K562 (cell line): ENCODE measurements around the gene WAS. TPM values are rescaled to one million over a fixed set of nuclear protein-coding genes. Genes with fewer than 3 reads are reported as not detected.

Experiments used
- ATAC-seq: fragments of 200-7000 bp; cut with Tn5 transposase; 3 replicates; pipeline ENCODE4 v1.9.1; 2020; ENCODE audit warnings: moderate library complexity
- BruUV-seq: library from RNA; stranded (reverse); fragments of 400-500 nt; replicated peaks from 2 replicates; lab custom pipeline; 2021; lab: Mats Ljungman, UMichigan
- CTCF ChIA-PET: fragments of 300-600 bp; formaldehyde crosslinking; extraction: SDS; loops from one replicate; lab custom pipeline; 2021; ENCODE audit warnings: low intra/inter-chr PET ratio; lab: Yijun Ruan, JAX
- POLR2A ChIA-PET: fragments of 300-600, 350-650 bp; sonication (Branson Sonifier 250); formaldehyde crosslinking; extraction: SDS; loops from one replicate; lab custom pipeline; 2021; ENCODE audit warnings: antibody characterized with exemption, inconsistent platforms; lab: Yijun Ruan, JAX
- DNase-seq, 4 experiments: peaks; one replicate each; pipeline versions ENCODE4 v3.0.0 to v3.0.0-alpha.2; 2011 to 2018; ENCODE audit warnings: low spot score in 3 of 4, mixed read lengths in 3 of 4; ENCODE audit errors: extremely low read depth in 1 of 4
- FAIRE-seq: peaks from 2 replicates; lab custom pipeline; 2011; peaks lifted over from hg19 to GRCh38; lab: Jason Lieb, UNC
- H2AFZ ChIP-seq: 2 replicates; pipeline ENCODE4 v1.6.0; 2011; ENCODE audit warnings: low read depth, low read length, control low read depth, inconsistent platforms
- H3K27ac ChIP-seq: fragments of 200-600 bp; 3 replicates; pipeline ENCODE4 v1.8.0; 2011; ENCODE audit warnings: low read depth, mild to moderate bottlenecking, control low read depth, inconsistent platforms, low read length, moderate library complexity, mixed read lengths; ENCODE audit errors: extremely low read depth
- H3K27me3 ChIP-seq, 2 experiments: fragments of 300-600 bp in 1 of 2; 2 replicates in 1 of 2; 3 replicates in 1 of 2; pipeline versions ENCODE4 v1.6.0 to v1.8.0; 2011; ENCODE audit warnings: inconsistent platforms in 2 of 2, low read length in 2 of 2, mild to moderate bottlenecking in 1 of 2, mixed read lengths in 1 of 2, moderate library complexity in 1 of 2; ENCODE audit not compliant: control insufficient read depth in 2 of 2, insufficient read depth in 2 of 2
- H3K36me3 ChIP-seq: fragments of 300-600 bp; 3 replicates; pipeline ENCODE4 v1.8.0; 2011; ENCODE audit warnings: mild to moderate bottlenecking, low read length, inconsistent platforms; ENCODE audit not compliant: control insufficient read depth, insufficient read depth
- H3K4me1 ChIP-seq, 2 experiments: fragments of 200-600 bp in 1 of 2; replicated peaks in 1 of 2; 2 replicates in 1 of 2; 3 replicates in 1 of 2; pipeline versions ENCODE4 v1.5.1 to v1.8.0; 2011; ENCODE audit warnings: inconsistent platforms in 2 of 2, low read length in 2 of 2, mild to moderate bottlenecking in 1 of 2, mixed read lengths in 1 of 2, moderate library complexity in 1 of 2; ENCODE audit not compliant: control insufficient read depth in 2 of 2, insufficient read depth in 2 of 2
- H3K4me2 ChIP-seq: 2 replicates; pipeline ENCODE4 v1.6.1; 2011; ENCODE audit warnings: low read length, control low read depth, inconsistent platforms, mixed read lengths; ENCODE audit not compliant: insufficient read depth
- H3K4me3 ChIP-seq: fragments of 200-600 bp; sonication (generic), shearing (Covaris generic); 2 replicates; pipeline ENCODE4 v1.5.1; 2016; ENCODE audit warnings: control low read depth, inconsistent platforms
- H3K79me2 ChIP-seq: fragments of 200-600 bp; 3 replicates; pipeline ENCODE4 v1.8.0; 2011; ENCODE audit warnings: low read length, inconsistent platforms; ENCODE audit not compliant: control insufficient read depth, insufficient read depth
- H3K9ac ChIP-seq, 2 experiments: 2 replicates each; pipeline versions ENCODE4 v1.6.0 to v1.6.1; 2011; ENCODE audit warnings: low read depth in 2 of 2, low read length in 2 of 2, control low read depth in 1 of 2, inconsistent platforms in 1 of 2, mild to moderate bottlenecking in 1 of 2, mixed read lengths in 1 of 2; ENCODE audit not compliant: insufficient read depth in 1 of 2
- H3K9me1 ChIP-seq: one replicate; pipeline ENCODE4 v1.6.0; 2011; ENCODE audit warnings: inconsistent platforms, mild to moderate bottlenecking, low read length, moderate library complexity; ENCODE audit not compliant: control insufficient read depth, insufficient read depth
- H3K9me3 ChIP-seq: replicated peaks from 2 replicates; pipeline ENCODE4 v1.5.1; 2011; ENCODE audit warnings: low read depth, low read length, inconsistent platforms; ENCODE audit not compliant: control insufficient read depth, insufficient read depth
- H4K20me1 ChIP-seq: replicated peaks from 2 replicates; pipeline ENCODE4 v1.6.1; 2011; ENCODE audit warnings: low read length, inconsistent platforms, mixed read lengths; ENCODE audit not compliant: control insufficient read depth, insufficient read depth
- CBX8 ChIP-seq: fragments of 200-600 bp; sonication (generic); IDR thresholded peaks from 2 replicates; pipeline ENCODE4 v1.6.1; 2012; ENCODE audit warnings: borderline replicate concordance, mixed run types, low read depth, mild to moderate bottlenecking, moderate library complexity, mixed read lengths, low read length, control low read depth, inconsistent platforms; ENCODE audit not compliant: poor library complexity, severe bottlenecking; ENCODE audit errors: extremely low read depth
- MTA1 ChIP-seq: fragments of 450-650 bp; IDR thresholded peaks from 2 replicates; pipeline ENCODE4 v1.6.1; 2017; ENCODE audit warnings: borderline replicate concordance
- POU5F1 ChIP-seq: fragments of 150-350 bp; IDR thresholded peaks from 2 replicates; pipeline ENCODE4 v1.6.1; 2014; ENCODE audit warnings: borderline replicate concordance, low read length, low read depth, mild to moderate bottlenecking; ENCODE audit not compliant: partially characterized antibody
- SRSF7 ChIP-seq: fragments of 200-400 bp; formaldehyde crosslinking; optimal IDR thresholded peaks from 2 replicates; pipeline ENCODE3; 2017; ENCODE audit warnings: mild to moderate bottlenecking, low read depth, low read length
- ZBTB1 ChIP-seq: sonication (generic); formaldehyde crosslinking; IDR thresholded peaks from 2 replicates; pipeline ENCODE4 v1.8.1; 2023; ENCODE audit warnings: missing genetic modification reagents, low read depth, mild to moderate bottlenecking, borderline replicate concordance
- ZNF24 ChIP-seq: fragments of 450-650 bp; IDR thresholded peaks from 2 replicates; pipeline ENCODE4 v1.6.1; 2016
- ZNF324 ChIP-seq: fragments of 250-450 bp; sonication (Bioruptor Pico); IDR thresholded peaks from 2 replicates; pipeline ENCODE4 v1.4.0; 2020; ENCODE audit warnings: mild to moderate bottlenecking
- WGBS: fragments of 100-300 bp; shearing (Covaris generic); methylation state at CpG from one replicate; pipeline ENCODE4 v1.1.6; 2016; ENCODE audit warnings: low coverage, mixed read lengths; ENCODE audit not compliant: insufficient coverage; ENCODE audit errors: missing lambda C conversion rate; 5-methylcytosine and 5-hydroxymethylcytosine counted together
- in situ Hi-C: fragments of 300-500 bp; cut with MboI; formaldehyde crosslinking; loops from 4 replicates; pipeline ENCODE4 v1.15.0; 2018; ENCODE audit warnings: inconsistent platforms, mixed read lengths
- intact Hi-C: fragments of 100-400 bp; cut with micrococcal nuclease; formaldehyde crosslinking; loops from 2 replicates; pipeline ENCODE4 v1.14.2; 2022
- polyA plus RNA-seq, 8 experiments: library from polyadenylated mRNA; depleted of rRNA in 4 of 8; stranded (reverse) in 5 of 8; unstranded in 3 of 8; fragments of >200 nt; fragmentation: Nextera tagmentation in 2 of 8; fragmentation: Illumina TruSeq in 1 of 8; extraction: Ambion mirVana in 2 of 8; extraction: Trizol in 1 of 8; gene quantifications; 2 replicates each; pipeline versions ENCODE4 v1.2.1 to v1.2.3, GENCODE V29; 2011 to 2014; ENCODE audit warnings: inconsistent platforms in 1 of 8, missing spikeins in 1 of 8
- total RNA-seq, 7 experiments: library from RNA; depleted of rRNA in 6 of 7; stranded (reverse); fragments of >200 nt in 6 of 7; fragmentation: Illumina TruSeq in 2 of 7; extraction: Trizol in 2 of 7; gene quantifications; 2 replicates each; pipeline versions ENCODE4 v1.2.1 to v1.2.3, GENCODE V29; 2011 to 2021; ENCODE audit warnings: low replicate concordance in 1 of 7
- TF ChIP-seq, protein P1 (sequence below): fragments of 250-450 bp; sonication (Bioruptor Pico); IDR thresholded peaks from 2 replicates; pipeline ENCODE4 v1.4.0; 2020; ENCODE audit warnings: mild to moderate bottlenecking, moderate library complexity, borderline replicate concordance
- TF ChIP-seq, protein P2 (sequence below): sonication (generic); formaldehyde crosslinking; IDR thresholded peaks from 2 replicates; pipeline ENCODE4 v1.4.0; 2020; ENCODE audit warnings: mild to moderate bottlenecking, missing genetic modification reagents
- TF ChIP-seq, protein P3 (sequence below), 2 experiments: fragments of 450-650 bp in 1 of 2; IDR thresholded peaks; 2 replicates each; pipeline ENCODE4 v1.6.1; 2011 to 2017; ENCODE audit warnings: low read depth in 2 of 2, antibody characterized with exemption in 1 of 2, borderline replicate concordance in 1 of 2, low read length in 1 of 2, mild to moderate bottlenecking in 1 of 2, mixed read lengths in 1 of 2; ENCODE audit not compliant: control insufficient read depth in 1 of 2
- TF ChIP-seq, protein P4 (sequence below): fragments of 450-650 bp; IDR thresholded peaks from 2 replicates; pipeline ENCODE4 v1.6.1; 2016

Gene WAS
- total and polyA plus RNA-seq, 9 of the 15 experiments (the other 6 are each of a cell fraction or from before 2014, with no cell fraction given) = 0.11 to 16.1 (median 3.8) TPM

DNA sequence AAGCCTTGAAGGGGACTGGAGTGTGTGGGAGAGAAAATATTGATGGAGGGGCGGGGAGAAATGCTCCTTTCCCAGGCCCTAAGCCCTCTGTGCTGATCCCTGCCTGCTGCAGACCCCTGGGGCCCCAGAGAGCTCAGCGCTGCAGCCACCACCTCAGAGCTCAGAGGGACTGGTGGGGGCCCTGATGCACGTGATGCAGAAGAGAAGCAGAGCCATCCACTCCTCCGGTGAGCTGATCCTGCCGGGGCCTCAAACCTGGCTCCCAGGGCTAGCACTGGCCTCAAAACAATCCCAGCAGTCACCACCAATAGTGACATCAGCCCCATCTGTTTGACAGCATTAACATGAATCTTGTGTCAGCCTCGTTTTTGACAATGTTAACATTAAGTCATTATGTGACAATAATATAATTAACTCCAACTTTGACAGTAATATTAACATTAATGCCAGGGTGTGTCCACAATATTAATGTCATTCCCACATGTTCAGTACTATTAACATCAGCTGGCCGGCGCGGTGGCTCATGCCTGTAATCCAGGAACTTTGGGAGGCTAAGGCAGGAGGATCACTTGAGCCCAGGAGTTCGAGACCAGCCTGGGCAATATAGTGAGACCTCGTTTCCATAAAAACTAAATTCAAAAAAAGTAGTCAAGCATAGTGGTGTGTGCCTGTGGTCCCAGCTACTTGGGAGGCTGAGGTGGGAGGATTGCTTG lies 5.8 kb downstream of the WAS start:
- Histone ChIP-seq H3K79me2 (no peaks in the 10 kb centered on the region), H3K4me3 (no peak overlapping the region), H2AFZ (no peak overlapping the region), H4K20me1 (no peaks in the 10 kb centered on the region), H3K36me3 (no peaks in the 10 kb centered on the region), H3K4me2 (no peak overlapping the region), H3K9me3 (no peaks in the 10 kb centered on the region), H3K9ac (peak overlapping the region in 1 of 2 experiments; percentile 13; a peak in 1 of 4 replicates), H3K9me1 (no peaks in the 10 kb centered on the region), H3K4me1 (peaks cover 0 to 12% of the 10 kb centered on the region in 2 experiments; a peak in 2 of 5 replicates), H3K27me3 (no peaks in the 10 kb centered on the region), H3K27ac (no peak overlapping the region)
- ChIA-PET CTCF (no interaction called here), POLR2A (no interaction called here)
- 42% methylated on average over 11 of the region's 11 CpGs for WGBS
- no peak for FAIRE-seq
- intact Hi-C loops = no loop called here
- DNase-seq = no peak
- BruUV-seq = no TSS peak
- in situ Hi-C loops = no loop called here
- peak; percentile 54 for ATAC-seq
- no peak for TF ChIP-seq CBX8
- TF ChIP-seq, protein P1, sequence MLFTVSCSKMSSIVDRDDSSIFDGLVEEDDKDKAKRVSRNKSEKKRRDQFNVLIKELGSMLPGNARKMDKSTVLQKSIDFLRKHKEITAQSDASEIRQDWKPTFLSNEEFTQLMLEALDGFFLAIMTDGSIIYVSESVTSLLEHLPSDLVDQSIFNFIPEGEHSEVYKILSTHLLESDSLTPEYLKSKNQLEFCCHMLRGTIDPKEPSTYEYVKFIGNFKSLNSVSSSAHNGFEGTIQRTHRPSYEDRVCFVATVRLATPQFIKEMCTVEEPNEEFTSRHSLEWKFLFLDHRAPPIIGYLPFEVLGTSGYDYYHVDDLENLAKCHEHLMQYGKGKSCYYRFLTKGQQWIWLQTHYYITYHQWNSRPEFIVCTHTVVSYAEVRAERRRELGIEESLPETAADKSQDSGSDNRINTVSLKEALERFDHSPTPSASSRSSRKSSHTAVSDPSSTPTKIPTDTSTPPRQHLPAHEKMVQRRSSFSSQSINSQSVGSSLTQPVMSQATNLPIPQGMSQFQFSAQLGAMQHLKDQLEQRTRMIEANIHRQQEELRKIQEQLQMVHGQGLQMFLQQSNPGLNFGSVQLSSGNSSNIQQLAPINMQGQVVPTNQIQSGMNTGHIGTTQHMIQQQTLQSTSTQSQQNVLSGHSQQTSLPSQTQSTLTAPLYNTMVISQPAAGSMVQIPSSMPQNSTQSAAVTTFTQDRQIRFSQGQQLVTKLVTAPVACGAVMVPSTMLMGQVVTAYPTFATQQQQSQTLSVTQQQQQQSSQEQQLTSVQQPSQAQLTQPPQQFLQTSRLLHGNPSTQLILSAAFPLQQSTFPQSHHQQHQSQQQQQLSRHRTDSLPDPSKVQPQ (CRISPR knock-in tag) = no peak
- no peak for TF ChIP-seq ZNF324 (CRISPR knock-in tag)
- TF ChIP-seq, protein P2, sequence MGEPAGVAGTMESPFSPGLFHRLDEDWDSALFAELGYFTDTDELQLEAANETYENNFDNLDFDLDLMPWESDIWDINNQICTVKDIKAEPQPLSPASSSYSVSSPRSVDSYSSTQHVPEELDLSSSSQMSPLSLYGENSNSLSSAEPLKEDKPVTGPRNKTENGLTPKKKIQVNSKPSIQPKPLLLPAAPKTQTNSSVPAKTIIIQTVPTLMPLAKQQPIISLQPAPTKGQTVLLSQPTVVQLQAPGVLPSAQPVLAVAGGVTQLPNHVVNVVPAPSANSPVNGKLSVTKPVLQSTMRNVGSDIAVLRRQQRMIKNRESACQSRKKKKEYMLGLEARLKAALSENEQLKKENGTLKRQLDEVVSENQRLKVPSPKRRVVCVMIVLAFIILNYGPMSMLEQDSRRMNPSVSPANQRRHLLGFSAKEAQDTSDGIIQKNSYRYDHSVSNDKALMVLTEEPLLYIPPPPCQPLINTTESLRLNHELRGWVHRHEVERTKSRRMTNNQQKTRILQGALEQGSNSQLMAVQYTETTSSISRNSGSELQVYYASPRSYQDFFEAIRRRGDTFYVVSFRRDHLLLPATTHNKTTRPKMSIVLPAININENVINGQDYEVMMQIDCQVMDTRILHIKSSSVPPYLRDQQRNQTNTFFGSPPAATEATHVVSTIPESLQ (CRISPR knock-in tag) = no peak
- no peak for TF ChIP-seq ZBTB1 (CRISPR knock-in tag)
- TF ChIP-seq POU5F1 = no peak
- no peak for TF ChIP-seq SRSF7
- no peak for TF ChIP-seq MTA1
- no peak for TF ChIP-seq ZNF24
- TF ChIP-seq, protein P3, sequence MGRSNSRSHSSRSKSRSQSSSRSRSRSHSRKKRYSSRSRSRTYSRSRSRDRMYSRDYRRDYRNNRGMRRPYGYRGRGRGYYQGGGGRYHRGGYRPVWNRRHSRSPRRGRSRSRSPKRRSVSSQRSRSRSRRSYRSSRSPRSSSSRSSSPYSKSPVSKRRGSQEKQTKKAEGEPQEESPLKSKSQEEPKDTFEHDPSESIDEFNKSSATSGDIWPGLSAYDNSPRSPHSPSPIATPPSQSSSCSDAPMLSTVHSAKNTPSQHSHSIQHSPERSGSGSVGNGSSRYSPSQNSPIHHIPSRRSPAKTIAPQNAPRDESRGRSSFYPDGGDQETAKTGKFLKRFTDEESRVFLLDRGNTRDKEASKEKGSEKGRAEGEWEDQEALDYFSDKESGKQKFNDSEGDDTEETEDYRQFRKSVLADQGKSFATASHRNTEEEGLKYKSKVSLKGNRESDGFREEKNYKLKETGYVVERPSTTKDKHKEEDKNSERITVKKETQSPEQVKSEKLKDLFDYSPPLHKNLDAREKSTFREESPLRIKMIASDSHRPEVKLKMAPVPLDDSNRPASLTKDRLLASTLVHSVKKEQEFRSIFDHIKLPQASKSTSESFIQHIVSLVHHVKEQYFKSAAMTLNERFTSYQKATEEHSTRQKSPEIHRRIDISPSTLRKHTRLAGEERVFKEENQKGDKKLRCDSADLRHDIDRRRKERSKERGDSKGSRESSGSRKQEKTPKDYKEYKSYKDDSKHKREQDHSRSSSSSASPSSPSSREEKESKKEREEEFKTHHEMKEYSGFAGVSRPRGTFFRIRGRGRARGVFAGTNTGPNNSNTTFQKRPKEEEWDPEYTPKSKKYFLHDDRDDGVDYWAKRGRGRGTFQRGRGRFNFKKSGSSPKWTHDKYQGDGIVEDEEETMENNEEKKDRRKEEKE (IDR thresholded peaks at IDR 0.05; ENCODE audit: borderline replicate concordance in 1 of 2, control insufficient read depth in 1 of 2, low read depth in 2 of 2, low read length in 1 of 2) = no peak
- TF ChIP-seq, protein P4, sequence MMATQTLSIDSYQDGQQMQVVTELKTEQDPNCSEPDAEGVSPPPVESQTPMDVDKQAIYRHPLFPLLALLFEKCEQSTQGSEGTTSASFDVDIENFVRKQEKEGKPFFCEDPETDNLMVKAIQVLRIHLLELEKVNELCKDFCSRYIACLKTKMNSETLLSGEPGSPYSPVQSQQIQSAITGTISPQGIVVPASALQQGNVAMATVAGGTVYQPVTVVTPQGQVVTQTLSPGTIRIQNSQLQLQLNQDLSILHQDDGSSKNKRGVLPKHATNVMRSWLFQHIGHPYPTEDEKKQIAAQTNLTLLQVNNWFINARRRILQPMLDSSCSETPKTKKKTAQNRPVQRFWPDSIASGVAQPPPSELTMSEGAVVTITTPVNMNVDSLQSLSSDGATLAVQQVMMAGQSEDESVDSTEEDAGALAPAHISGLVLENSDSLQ = no peak
